ENCODE results near the gene MAP3K5.

- TF ChIP-seq POLR2AphosphoS5 (IDR thresholded peaks at IDR 0.05; ENCODE audit: low read depth, low read length) (no peak), CTCF (IDR thresholded peaks at IDR 0.05) (no peak)
Observed at GRCh38 chr6:136612666-136613389, 179.4 kb downstream of the MAP3K5 start.

Measured in Panc1 (cell line).